Colonic mucosa (tissue), 4 donors: ENCODE data around the gene STIM1. TPM values are rescaled to one million over a fixed set of nuclear protein-coding genes. Genes with fewer than 3 reads are reported as not detected.
"Not testable (repeated sequence)": the region's sequence is repeated elsewhere in the genome, so short reads cannot be mapped to it uniquely, and the experiment has no call there.

Experiments
- DNase-seq: peaks from one replicate; pipeline ENCODE4 v3.0.0-alpha.2; 2020
- H3K27ac ChIP-seq: fragments of 200-600 bp; one replicate; pipeline ENCODE4 v1.8.0; 2021
- H3K27me3 ChIP-seq: fragments of 200-600 bp; one replicate; pipeline ENCODE4 v1.8.0; 2021
- H3K36me3 ChIP-seq: fragments of 200-600 bp; one replicate; pipeline ENCODE4 v1.8.0; 2021
- H3K4me1 ChIP-seq: fragments of 200-600 bp; one replicate; pipeline ENCODE4 v1.8.0; 2021; ENCODE audit warnings: mild to moderate bottlenecking
- H3K4me3 ChIP-seq: fragments of 200-600 bp; one replicate; pipeline ENCODE4 v1.8.0; 2021
- H3K9ac ChIP-seq, 2 donors: one replicate each; pipeline ENCODE4 v1.7.0; 2013; ENCODE audit warnings: control low read depth in 2 of 2, low read depth in 2 of 2, low read length in 2 of 2
- H3K9me3 ChIP-seq: fragments of 200-600 bp; one replicate; pipeline ENCODE4 v1.8.0; 2021
- CTCF ChIP-seq: fragments of 200-600 bp; IDR thresholded peaks from one replicate; pipeline ENCODE4 v1.8.0; 2022; ENCODE audit warnings: antibody characterized with exemption, mild to moderate bottlenecking
- intact Hi-C: fragments of 100-400 bp; cut with DNase I; formaldehyde crosslinking; loops from one replicate; pipeline ENCODE4 v1.14.1; 2022
- total RNA-seq, 2 donors: library from RNA; stranded (reverse); fragmentation: NEBNext Ultra II Directional in 1 of 2; extraction: Animal tissue kit (Norgen Biotek cat#: 25700) in 1 of 2; gene quantifications; one replicate each; pipeline ENCODE4 v1.2.1, GENCODE V29; 2021
- donor health status: healthy.
- donor health status: DM: no; HTN: no; CAD: no.
- donor health status: DM: no; HTN: no; CAD: no.

Gene STIM1
- total RNA-seq, 2 donors from 2014 or later: 39.1 to 56.8 TPM

- intact Hi-C loops: no loop called here
- H3K27ac ChIP-seq: no peak overlapping the region
- no peaks in the 10 kb centered on the region for H3K27me3 ChIP-seq
- H3K36me3 ChIP-seq: no peaks in the 10 kb centered on the region
- H3K4me1 ChIP-seq: no peaks in the 10 kb centered on the region
- DNase-seq: no peak
- no peak for TF ChIP-seq CTCF
- no peak overlapping the region for H3K9ac ChIP-seq
- H3K9me3 ChIP-seq: no peaks in the 10 kb centered on the region
- H3K4me3 ChIP-seq: no peak overlapping the region
These were observed 141.2 kb downstream of the STIM1 start for GRCh38 chr11:3996651-3997050.

- H3K9ac ChIP-seq, H3K9me3 ChIP-seq, H3K4me3 ChIP-seq, H3K36me3 ChIP-seq, H3K27ac ChIP-seq, intact Hi-C loops, DNase-seq, H3K4me1 ChIP-seq, H3K27me3 ChIP-seq: not testable (repeated sequence)
These were observed 149.3 kb downstream of the STIM1 start for GRCh38 chr11:4004753-4005152.

- Histone ChIP-seq H3K9me3 (no peaks in the 10 kb centered on the region), H3K36me3 (no peaks in the 10 kb centered on the region), H3K4me1 (no peaks in the 10 kb centered on the region), H3K27me3 (no peaks in the 10 kb centered on the region), H3K4me3 (no peak overlapping the region), H3K9ac (no peak overlapping the region), H3K27ac (no peak overlapping the region)
- intact Hi-C loops: no loop called here
- DNase-seq: no peak
- no peak for TF ChIP-seq CTCF
These were observed 151.6 kb downstream of the STIM1 start for GRCh38 chr11:4006946-4007680.

- no peak for DNase-seq
- Histone ChIP-seq H3K27ac (no peak overlapping the region), H3K9ac (no peak overlapping the region), H3K36me3 (no peaks in the 10 kb centered on the region), H3K4me1 (no peaks in the 10 kb centered on the region), H3K9me3 (no peaks in the 10 kb centered on the region), H3K4me3 (no peak overlapping the region), H3K27me3 (no peaks in the 10 kb centered on the region)
- no peak for TF ChIP-seq CTCF
- intact Hi-C loops: no loop called here
These were observed 152.7 kb downstream of the STIM1 start for GRCh38 chr11:4008116-4008515.

- H3K4me3 ChIP-seq, H3K4me1 ChIP-seq, H3K9ac ChIP-seq, DNase-seq, H3K27me3 ChIP-seq, intact Hi-C loops, H3K9me3 ChIP-seq, H3K36me3 ChIP-seq, H3K27ac ChIP-seq: not testable (repeated sequence)
These were observed 161.1 kb downstream of the STIM1 start for GRCh38 chr11:4016602-4017001.

- H3K4me3 ChIP-seq: no peak overlapping the region
- no peak for DNase-seq
- no peak overlapping the region for H3K9ac ChIP-seq
- intact Hi-C loops: no loop called here
- TF ChIP-seq CTCF: no peak
- no peaks in the 10 kb centered on the region for H3K4me1 ChIP-seq
- H3K9me3 ChIP-seq: no peaks in the 10 kb centered on the region
- no peak overlapping the region for H3K27ac ChIP-seq
- H3K36me3 ChIP-seq: no peaks in the 10 kb centered on the region
- H3K27me3 ChIP-seq: no peaks in the 10 kb centered on the region
These were observed 161.7 kb downstream of the STIM1 start for GRCh38 chr11:4017129-4017528.
